ENCODE results near the gene TEX11. TPM values are rescaled to one million over a fixed set of nuclear protein-coding genes. Genes with fewer than 3 reads are reported as not detected.

Gene TEX11
- polyA plus RNA-seq, 1 of the 3 experiments (the other 2 are of a cell fraction) = not detected

GRCh38 chrX:70554081-70554480, 354.4 kb downstream of the TEX11 start:
- H3K36me3 ChIP-seq (replicated peaks in 1 of 2; ENCODE audit: control insufficient read depth in 1 of 2, insufficient read depth in 2 of 2, low read length in 1 of 2) = no peaks in the 10 kb centered on the region
- H3K9ac ChIP-seq = no peak overlapping the region
- no peak overlapping the region for H3K27ac ChIP-seq (ENCODE audit: low read depth in 2 of 2, low read length in 1 of 2)
- no peak overlapping the region for H3K4me3 ChIP-seq (ENCODE audit: low read depth in 2 of 2, low read length in 1 of 2)
- no peak for TF ChIP-seq FOXJ3 (CRISPR knock-in tag; IDR thresholded peaks at IDR 0.05)
- peak; percentile 14; the same call in 1 of the 2 replicates for TF ChIP-seq RAD21 (IDR thresholded peaks at IDR 0.05; ENCODE audit: low read length)
- no peak for TF ChIP-seq MEF2A (IDR thresholded peaks at IDR 0.05; ENCODE audit: borderline replicate concordance, low read depth)
- TF ChIP-seq CTCF (IDR thresholded peaks at IDR 0.05) = peak; percentile 44
- peak overlapping the region; percentile 32; the same call in 1 of the 2 replicates for H2AFZ ChIP-seq (ENCODE audit: low read depth)
- H3F3A ChIP-seq (replicated peaks; ENCODE audit: insufficient read depth) = no peaks in the 10 kb centered on the region
- H3K9me2 ChIP-seq = no peaks in the 10 kb centered on the region
- no peaks in the 10 kb centered on the region for H3K9me3 ChIP-seq
- 4% methylated on average over 2 of the region's 2 CpGs for WGBS (ENCODE audit: low lambda C conversion rate)
- no peak for DNase-seq
- no peak overlapping the region for H3K4me2 ChIP-seq
- no peaks in the 10 kb centered on the region for H3K27me3 ChIP-seq (ENCODE audit: insufficient read depth)
- ChIA-PET CTCF (no interaction called here), POLR2A (no interaction called here)
- no peaks in the 10 kb centered on the region for H4K20me1 ChIP-seq (ENCODE audit: insufficient read depth)
- H3K4me1 ChIP-seq (ENCODE audit: control insufficient read depth in 1 of 2, insufficient read depth in 2 of 2, low read depth in 1 of 2, low read length in 1 of 2) = no peaks in the 10 kb centered on the region
- H3K79me2 ChIP-seq (ENCODE audit: insufficient read depth) = no peaks in the 10 kb centered on the region

- TF ChIP-seq TCF12 (IDR thresholded peaks at IDR 0.05) = no peak
- no peak for TF ChIP-seq RAD21 (IDR thresholded peaks at IDR 0.05; ENCODE audit: low read length)
- ChIA-PET POLR2A (no interaction called here), CTCF (no interaction called here)
- Histone ChIP-seq H3K9me3 (no peaks in the 10 kb centered on the region), H3K27ac (ENCODE audit: low read depth in 2 of 2, low read length in 1 of 2) (no peak overlapping the region), H2AFZ (ENCODE audit: low read depth) (no peak overlapping the region), H4K20me1 (ENCODE audit: insufficient read depth) (no peaks in the 10 kb centered on the region), H3K4me1 (ENCODE audit: control insufficient read depth in 1 of 2, insufficient read depth in 2 of 2, low read depth in 1 of 2, low read length in 1 of 2) (no peaks in the 10 kb centered on the region), H3K4me3 (ENCODE audit: low read depth in 2 of 2, low read length in 1 of 2) (no peak overlapping the region), H3K36me3 (replicated peaks in 1 of 2; ENCODE audit: control insufficient read depth in 1 of 2, insufficient read depth in 2 of 2, low read length in 1 of 2) (no peaks in the 10 kb centered on the region), H3K27me3 (ENCODE audit: insufficient read depth) (no peaks in the 10 kb centered on the region), H3F3A (replicated peaks; ENCODE audit: insufficient read depth) (no peaks in the 10 kb centered on the region), H3K9ac (no peak overlapping the region), H3K4me2 (no peak overlapping the region), H3K79me2 (ENCODE audit: insufficient read depth) (no peaks in the 10 kb centered on the region), H3K9me2 (no peaks in the 10 kb centered on the region)
- DNase-seq = no peak
- 9% methylated on average over 1 of the region's 1 CpG for WGBS (ENCODE audit: low lambda C conversion rate)
Observed at GRCh38 chrX:70553516-70553915, 355.0 kb downstream of the TEX11 start.

GRCh38 chrX:70552130-70552704, 356.3 kb downstream of the TEX11 start:
- TF ChIP-seq RXRA (IDR thresholded peaks at IDR 0.05; ENCODE audit: borderline replicate concordance, low read depth) (no peak), ELF1 (IDR thresholded peaks at IDR 0.05) (no peak), MXI1 (IDR thresholded peaks at IDR 0.05; ENCODE audit: low read depth, low read length) (no peak)
- H3K9me2 ChIP-seq = no peaks in the 10 kb centered on the region
- no peaks in the 10 kb centered on the region for H3K4me1 ChIP-seq (ENCODE audit: control insufficient read depth in 1 of 2, insufficient read depth in 2 of 2, low read depth in 1 of 2, low read length in 1 of 2)
- WGBS (ENCODE audit: low lambda C conversion rate) = 18% methylated on average over 7 of the region's 7 CpGs
- no peak overlapping the region for H3K4me3 ChIP-seq (ENCODE audit: low read depth in 2 of 2, low read length in 1 of 2)
- no peaks in the 10 kb centered on the region for H3K9me3 ChIP-seq
- CTCF ChIA-PET = no interaction called here
- no peak overlapping the region for H3K27ac ChIP-seq (ENCODE audit: low read depth in 2 of 2, low read length in 1 of 2)
- no peak overlapping the region for H2AFZ ChIP-seq (ENCODE audit: low read depth)
- H3F3A ChIP-seq (replicated peaks; ENCODE audit: insufficient read depth) = no peaks in the 10 kb centered on the region
- DNase-seq = no peak
- H3K4me2 ChIP-seq = no peak overlapping the region
- H4K20me1 ChIP-seq (ENCODE audit: insufficient read depth) = no peaks in the 10 kb centered on the region
- no peaks in the 10 kb centered on the region for H3K27me3 ChIP-seq (ENCODE audit: insufficient read depth)
- H3K9ac ChIP-seq = no peak overlapping the region
- no peaks in the 10 kb centered on the region for H3K36me3 ChIP-seq (replicated peaks in 1 of 2; ENCODE audit: control insufficient read depth in 1 of 2, insufficient read depth in 2 of 2, low read length in 1 of 2)
- no peaks in the 10 kb centered on the region for H3K79me2 ChIP-seq (ENCODE audit: insufficient read depth)
- POLR2A ChIA-PET = no interaction called here
